Uterus (tissue), 2 donors: ENCODE measurements around the gene DPP4.

Experiments
- CTCF ChIP-seq, 4 experiments: fragments of 200-600 bp in 2 of 4; fragments of 450-650 bp in 2 of 4; sonication (generic) in 2 of 4; IDR thresholded peaks; one replicate each; pipeline ENCODE4 v1.5.1; 2016 to 2019; ENCODE audit warnings: antibody characterized with exemption in 4 of 4, mild to moderate bottlenecking in 2 of 4, moderate library complexity in 1 of 4
- POLR2A ChIP-seq, 2 donors: fragments of 450-650 bp; IDR thresholded peaks; one replicate each; pipeline ENCODE4 v1.6.1; 2016; ENCODE audit warnings: antibody characterized with exemption in 2 of 2, mild to moderate bottlenecking in 1 of 2, moderate library complexity in 1 of 2

- TF ChIP-seq POLR2A (IDR thresholded peaks at IDR 0.05) (no peak), CTCF (IDR thresholded peaks at IDR 0.05) (no peak)
Measured at GRCh38 chr2:162025121-162025911, 48.7 kb downstream of the DPP4 start.
